HCT116 (cell line): ENCODE results near the gene STEAP4. TPM values are rescaled to one million over a fixed set of nuclear protein-coding genes. Genes with fewer than 3 reads are reported as not detected.

Experiments used
- ATAC-seq: fragments of 200-7000 bp; cut with Tn5 transposase; 2 replicates; pipeline ENCODE4 v1.9.1; 2020; ENCODE audit warnings: mild to moderate bottlenecking, moderate library complexity
- BruUV-seq: library from RNA; stranded (reverse); fragments of 400-500 nt; replicated peaks from 2 replicates; lab custom pipeline; 2021; lab: Mats Ljungman, UMichigan
- CTCF ChIA-PET: fragments of 300-600 bp; sonication (Branson Sonifier 250); formaldehyde crosslinking; loops from one replicate; lab custom pipeline; 2021; ENCODE audit warnings: antibody characterized with exemption; lab: Charles Lee
- POLR2A ChIA-PET: fragments of 300-600, 350-600 bp; sonication (Branson Sonifier 250); formaldehyde crosslinking; loops from one replicate; lab custom pipeline; 2021; ENCODE audit warnings: antibody characterized with exemption; lab: Charles Lee
- RAD21 ChIA-PET, 2 experiments: fragments of 300-600 bp; sonication (Branson Sonifier 250); formaldehyde crosslinking; loops; one replicate each; lab custom pipeline; 2023; ENCODE audit warnings: low total read pairs in 2 of 2; ENCODE audit not compliant: uncharacterized antibody in 2 of 2, unreplicated experiment in 2 of 2, low non-redundant PET in 1 of 2; lab: Charles Lee
- DNase-seq: peaks from one replicate; pipeline ENCODE4 v3.0.0-alpha.2; 2010; ENCODE audit warnings: low read depth, low spot score
- H2AFZ ChIP-seq: fragments of 200-600 bp; shearing (Covaris generic), sonication (generic); 2 replicates; pipeline ENCODE4 v1.6.1; 2017; ENCODE audit warnings: low read depth, mixed run types, mixed read lengths, antibody characterized with exemption, low read length; ENCODE audit not compliant: poor library complexity, severe bottlenecking
- H3K27ac ChIP-seq: 2 replicates; pipeline ENCODE4 v1.5.1; 2012; ENCODE audit warnings: low read depth, low read length
- H3K27me3 ChIP-seq: fragments of 200-600 bp; sonication (generic); 2 replicates; pipeline ENCODE4 v1.6.1; 2016; ENCODE audit warnings: mixed run types, low read length, mixed read lengths; ENCODE audit not compliant: insufficient read depth
- H3K36me3 ChIP-seq, 2 experiments: fragments of 200-500 bp in 1 of 2; fragments of 200-600 bp in 1 of 2; sonication (Bioruptor generic) in 1 of 2; sonication (generic) in 1 of 2; 2 replicates each; pipeline versions ENCODE4 v1.5.1 to v1.6.1; 2014 to 2016; ENCODE audit warnings: low read length in 2 of 2, inconsistent platforms in 1 of 2, mixed read lengths in 1 of 2, mixed run types in 1 of 2; ENCODE audit not compliant: insufficient read depth in 2 of 2, control insufficient read depth in 1 of 2
- H3K4me1 ChIP-seq, 2 experiments: fragments of 200-600 bp in 1 of 2; sonication (generic) in 1 of 2; 2 replicates each; pipeline versions ENCODE4 v1.5.1 to v1.6.1; 2012 to 2017; ENCODE audit warnings: low read length in 2 of 2, inconsistent platforms in 1 of 2, mild to moderate bottlenecking in 1 of 2, mixed read lengths in 1 of 2, mixed run types in 1 of 2, moderate library complexity in 1 of 2; ENCODE audit not compliant: insufficient read depth in 2 of 2, control insufficient read depth in 1 of 2
- H3K4me2 ChIP-seq: fragments of 200-600 bp; sonication (generic); 2 replicates; pipeline ENCODE4 v1.6.1; 2017; ENCODE audit warnings: mixed run types, low read length, mixed read lengths
- H3K4me3 ChIP-seq, 2 experiments: fragments of 200-600 bp in 1 of 2; sonication (generic) in 1 of 2; replicated peaks in 1 of 2; 2 replicates each; pipeline ENCODE4 v1.5.1; 2011 to 2016; ENCODE audit warnings: low read length in 2 of 2, control low read depth in 1 of 2, low read depth in 1 of 2, mild to moderate bottlenecking in 1 of 2, mixed read lengths in 1 of 2, mixed run types in 1 of 2
- H3K79me2 ChIP-seq: fragments of 200-600 bp; sonication (generic); 2 replicates; pipeline ENCODE4 v1.6.1; 2017; ENCODE audit warnings: mild to moderate bottlenecking, mixed run types, low read length, moderate library complexity, mixed read lengths; ENCODE audit not compliant: insufficient read depth
- H3K9ac ChIP-seq: fragments of 200-600 bp; sonication (generic); 2 replicates; pipeline ENCODE4 v1.6.1; 2016; ENCODE audit warnings: low read length, mixed read lengths
- H3K9me2 ChIP-seq: fragments of 200-600 bp; sonication (generic), shearing (Covaris generic); 2 replicates; pipeline ENCODE4 v1.6.1; 2017; ENCODE audit warnings: mixed run types, mild to moderate bottlenecking, moderate library complexity; ENCODE audit not compliant: insufficient read depth
- H3K9me3 ChIP-seq, 2 experiments: fragments of 200-500 bp in 1 of 2; fragments of 200-600 bp in 1 of 2; sonication (Bioruptor generic) in 1 of 2; sonication (generic) in 1 of 2; 2 replicates each; pipeline ENCODE4 v1.6.1; 2014 to 2017; ENCODE audit warnings: low read length in 2 of 2, mixed read lengths in 2 of 2, inconsistent platforms in 1 of 2, low read depth in 1 of 2, mild to moderate bottlenecking in 1 of 2, mixed run types in 1 of 2, moderate library complexity in 1 of 2; ENCODE audit not compliant: control insufficient read depth in 1 of 2, insufficient read depth in 1 of 2
- H4K20me1 ChIP-seq: fragments of 200-600 bp; sonication (generic), shearing (Covaris generic); 2 replicates; pipeline ENCODE4 v1.6.1; 2017; ENCODE audit warnings: mixed run types, mild to moderate bottlenecking, moderate library complexity; ENCODE audit not compliant: insufficient read depth
- ATF3 ChIP-seq: IDR thresholded peaks from 2 replicates; pipeline ENCODE4 v1.6.1; 2012
- CBX3 ChIP-seq: IDR thresholded peaks from 2 replicates; pipeline ENCODE4 v1.6.1; 2012; ENCODE audit warnings: low read depth
- CTCF ChIP-seq, 3 experiments: fragments of 200-600 bp in 1 of 3; sonication (generic) in 1 of 3; IDR thresholded peaks in 2 of 3; conservative IDR thresholded peaks in 1 of 3; 2 replicates each; pipeline ENCODE4 v1.5.1; 2012 to 2017; ENCODE audit warnings: low read depth in 2 of 3, low read length in 2 of 3, antibody characterized with exemption in 1 of 3, borderline replicate concordance in 1 of 3, control low read depth in 1 of 3, mild to moderate bottlenecking in 1 of 3, mixed read lengths in 1 of 3, mixed run types in 1 of 3, moderate library complexity in 1 of 3; ENCODE audit not compliant: insufficient read depth in 1 of 3
- EGR1 ChIP-seq: IDR thresholded peaks from 2 replicates; pipeline ENCODE4 v1.6.1; 2012; ENCODE audit warnings: low read depth
- ELF1 ChIP-seq: IDR thresholded peaks from 2 replicates; pipeline ENCODE4 v1.6.1; 2012; ENCODE audit warnings: low read depth, borderline replicate concordance
- EZH2 ChIP-seq: fragments of 200-600 bp; sonication (generic); IDR thresholded peaks from 2 replicates; pipeline ENCODE4 v1.6.1; 2017; ENCODE audit warnings: antibody characterized with exemption, mixed run types
- EZH2phosphoT487 ChIP-seq: fragments of 200-600 bp; IDR thresholded peaks from 2 replicates; pipeline ENCODE4 v1.6.1; 2018; ENCODE audit warnings: antibody characterized with exemption, borderline replicate concordance
- FOSL1 ChIP-seq: IDR thresholded peaks from 2 replicates; pipeline ENCODE4 v1.6.1; 2012; ENCODE audit warnings: low read depth
- POLR2A ChIP-seq: IDR thresholded peaks from 2 replicates; pipeline ENCODE4 v1.7.0; 2011; ENCODE audit warnings: borderline replicate concordance; ENCODE audit not compliant: insufficient read depth, insufficient read length; ENCODE audit errors: extremely low read depth
- POLR2AphosphoS5 ChIP-seq: IDR thresholded peaks from 2 replicates; pipeline ENCODE4 v1.6.1; 2011; ENCODE audit warnings: mild to moderate bottlenecking, low read depth, low read length, moderate library complexity
- SP1 ChIP-seq: IDR thresholded peaks from 2 replicates; pipeline ENCODE4 v1.6.1; 2012; ENCODE audit warnings: low read depth
- SRF ChIP-seq: IDR thresholded peaks from 2 replicates; pipeline ENCODE4 v1.6.1; 2012; ENCODE audit warnings: low read depth
- ZBTB33 ChIP-seq: IDR thresholded peaks from 2 replicates; pipeline ENCODE4 v1.6.1; 2011; ENCODE audit warnings: mild to moderate bottlenecking, low read length, moderate library complexity; ENCODE audit not compliant: insufficient replicate concordance; ENCODE audit errors: extremely low read depth
- ZNF274 ChIP-seq: fragments of 200-500 bp; sonication (Bioruptor generic); IDR thresholded peaks from 2 replicates; pipeline ENCODE4 v1.6.1; 2014; ENCODE audit warnings: mild to moderate bottlenecking, low read depth, low read length, inconsistent platforms
- intact Hi-C: fragments of 100-400 bp; cut with micrococcal nuclease; formaldehyde crosslinking; loops from 2 replicates; pipeline ENCODE4 v1.10.0; 2022
- total RNA-seq: library from RNA; stranded (reverse); gene quantifications from one replicate; pipeline ENCODE4 v1.2.1, GENCODE V29; 2021; ENCODE audit not compliant: unreplicated experiment
- TF ChIP-seq, protein P1 (sequence below): IDR thresholded peaks from 2 replicates; pipeline ENCODE4 v1.6.1; 2012; ENCODE audit warnings: low read depth

STEAP4 gene
- total RNA-seq, 1 experiment from 2014 or later, result 0.15 TPM

DNA sequence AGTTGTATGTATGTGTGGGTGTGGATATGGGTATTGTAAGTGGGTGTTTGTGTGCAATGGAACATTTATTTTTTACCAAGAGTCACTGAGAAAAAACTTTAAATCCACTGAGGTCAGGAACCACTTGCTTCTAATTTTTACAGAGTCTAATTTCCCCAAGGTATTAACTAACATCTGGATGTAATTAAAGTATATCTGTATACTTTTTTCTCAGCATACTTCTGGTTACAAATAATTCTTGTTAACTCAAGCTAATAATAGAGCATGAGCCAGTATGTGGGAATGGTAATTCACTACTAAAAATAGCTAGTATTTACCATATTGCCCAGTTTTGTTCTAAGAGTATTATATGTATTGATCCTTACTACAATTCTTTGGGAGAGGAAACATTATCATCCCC lies 24.6 kb upstream of the STEAP4 start:
- H3K9ac ChIP-seq, result no peak overlapping the region
- no peaks in the 10 kb centered on the region for H3K9me2 ChIP-seq
- H3K79me2 ChIP-seq, result no peaks in the 10 kb centered on the region
- intact Hi-C loops, result no loop called here
- TF ChIP-seq EZH2phosphoT487, result no peak
- TF ChIP-seq SP1, result no peak
- TF ChIP-seq ELF1, result no peak
- TF ChIP-seq FOSL1, result no peak
- TF ChIP-seq CBX3, result no peak
- TF ChIP-seq, protein P1, sequence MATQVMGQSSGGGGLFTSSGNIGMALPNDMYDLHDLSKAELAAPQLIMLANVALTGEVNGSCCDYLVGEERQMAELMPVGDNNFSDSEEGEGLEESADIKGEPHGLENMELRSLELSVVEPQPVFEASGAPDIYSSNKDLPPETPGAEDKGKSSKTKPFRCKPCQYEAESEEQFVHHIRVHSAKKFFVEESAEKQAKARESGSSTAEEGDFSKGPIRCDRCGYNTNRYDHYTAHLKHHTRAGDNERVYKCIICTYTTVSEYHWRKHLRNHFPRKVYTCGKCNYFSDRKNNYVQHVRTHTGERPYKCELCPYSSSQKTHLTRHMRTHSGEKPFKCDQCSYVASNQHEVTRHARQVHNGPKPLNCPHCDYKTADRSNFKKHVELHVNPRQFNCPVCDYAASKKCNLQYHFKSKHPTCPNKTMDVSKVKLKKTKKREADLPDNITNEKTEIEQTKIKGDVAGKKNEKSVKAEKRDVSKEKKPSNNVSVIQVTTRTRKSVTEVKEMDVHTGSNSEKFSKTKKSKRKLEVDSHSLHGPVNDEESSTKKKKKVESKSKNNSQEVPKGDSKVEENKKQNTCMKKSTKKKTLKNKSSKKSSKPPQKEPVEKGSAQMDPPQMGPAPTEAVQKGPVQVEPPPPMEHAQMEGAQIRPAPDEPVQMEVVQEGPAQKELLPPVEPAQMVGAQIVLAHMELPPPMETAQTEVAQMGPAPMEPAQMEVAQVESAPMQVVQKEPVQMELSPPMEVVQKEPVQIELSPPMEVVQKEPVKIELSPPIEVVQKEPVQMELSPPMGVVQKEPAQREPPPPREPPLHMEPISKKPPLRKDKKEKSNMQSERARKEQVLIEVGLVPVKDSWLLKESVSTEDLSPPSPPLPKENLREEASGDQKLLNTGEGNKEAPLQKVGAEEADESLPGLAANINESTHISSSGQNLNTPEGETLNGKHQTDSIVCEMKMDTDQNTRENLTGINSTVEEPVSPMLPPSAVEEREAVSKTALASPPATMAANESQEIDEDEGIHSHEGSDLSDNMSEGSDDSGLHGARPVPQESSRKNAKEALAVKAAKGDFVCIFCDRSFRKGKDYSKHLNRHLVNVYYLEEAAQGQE, result no peak
- no peak for TF ChIP-seq ATF3
- TF ChIP-seq SRF, result no peak
- no peak for TF ChIP-seq POLR2AphosphoS5
- TF ChIP-seq EGR1, result no peak
- no peak for TF ChIP-seq EZH2
- no peak for TF ChIP-seq CTCF (IDR thresholded peaks at IDR 0.05 in 2 of 3, conservative IDR thresholded peaks at IDR 0.05 in 1 of 3; ENCODE audit: borderline replicate concordance in 1 of 3, insufficient read depth in 1 of 3, low read depth in 2 of 3, low read length in 2 of 3)
- no peak for TF ChIP-seq ZBTB33
- no peak for TF ChIP-seq POLR2A
- TF ChIP-seq ZNF274, result no peak
- no peaks in the 10 kb centered on the region for H3K9me3 ChIP-seq
- no peak overlapping the region for H3K27ac ChIP-seq
- ATAC-seq, result no peak
- H4K20me1 ChIP-seq, result no peaks in the 10 kb centered on the region
- H3K4me3 ChIP-seq, result no peak overlapping the region
- DNase-seq, result no peak
- ChIA-PET POLR2A (no interaction called here), CTCF (no interaction called here), RAD21 (no interaction called here)
- H3K27me3 ChIP-seq, result no peaks in the 10 kb centered on the region
- H3K4me2 ChIP-seq, result no peak overlapping the region
- no peaks in the 10 kb centered on the region for H3K36me3 ChIP-seq
- H2AFZ ChIP-seq, result no peak overlapping the region
- no peaks in the 10 kb centered on the region for H3K4me1 ChIP-seq
- no TSS peak for BruUV-seq
